ENCODE results near the gene CUL5. TPM values are rescaled to one million over a fixed set of nuclear protein-coding genes. Genes with fewer than 3 reads are reported as not detected.
A peak's percentile ranks its signal among the peaks of the same experiment; 100 is the strongest.

CUL5 gene
- total RNA-seq, 6 experiments from 2014 or later = 32.3 to 38.4 (median 36.2) TPM

- H3K27me3 Mint-ChIP-seq (ENCODE audit: insufficient read depth) = no peaks in the 10 kb centered on the region
- no peak for TF ChIP-seq CTCF (IDR thresholded peaks at IDR 0.05)
- no peaks in the 10 kb centered on the region for H3K9me3 Mint-ChIP-seq
- H3K4me3 Mint-ChIP-seq = no peak overlapping the region
- DNase-seq = peak; percentile 17
- H3K27ac Mint-ChIP-seq = peak overlapping the region; percentile 14; the same call in 1 of the 2 replicates
- peaks cover 38% of the 10 kb centered on the region for H3K36me3 Mint-ChIP-seq (ENCODE audit: low read depth)
- peaks cover 18% of the 10 kb centered on the region for H3K4me1 Mint-ChIP-seq (ENCODE audit: low read depth)
These were observed 84.6 kb downstream of the CUL5 start for GRCh38 chr11:108093128-108093904.

- TF ChIP-seq CTCF (IDR thresholded peaks at IDR 0.05) = no peak
- no peak overlapping the region for H3K4me3 Mint-ChIP-seq
- peaks cover 29% of the 10 kb centered on the region for H3K36me3 Mint-ChIP-seq (ENCODE audit: low read depth)
- H3K27me3 Mint-ChIP-seq (ENCODE audit: insufficient read depth) = no peaks in the 10 kb centered on the region; the same call in 1 of the 2 replicates
- no peak for DNase-seq
- no peak overlapping the region for H3K27ac Mint-ChIP-seq
- peaks cover 14% of the 10 kb centered on the region for H3K4me1 Mint-ChIP-seq (ENCODE audit: low read depth)
- no peaks in the 10 kb centered on the region for H3K9me3 Mint-ChIP-seq
These were observed 88.5 kb downstream of the CUL5 start for GRCh38 chr11:108097179-108097578.

GRCh38 chr11:108101090-108101775 is 92.5 kb downstream of the CUL5 start:
- Mint-ChIP-seq H3K4me3 (no peak overlapping the region), H3K27ac (no peak overlapping the region), H3K27me3 (ENCODE audit: insufficient read depth) (no peaks in the 10 kb centered on the region; the same call in 1 of the 2 replicates), H3K9me3 (no peaks in the 10 kb centered on the region), H3K4me1 (ENCODE audit: low read depth) (no peaks in the 10 kb centered on the region), H3K36me3 (ENCODE audit: low read depth) (peaks cover 13% of the 10 kb centered on the region; the same call in 1 of the 2 replicates)
- no peak for TF ChIP-seq CTCF (IDR thresholded peaks at IDR 0.05)
- no peak for DNase-seq

GRCh38 chr11:108111126-108111525 is 102.4 kb downstream of the CUL5 start:
- Mint-ChIP-seq H3K36me3 (ENCODE audit: low read depth) (no peaks in the 10 kb centered on the region), H3K4me1 (ENCODE audit: low read depth) (peaks cover 30% of the 10 kb centered on the region), H3K9me3 (no peaks in the 10 kb centered on the region), H3K27ac (no peak overlapping the region), H3K4me3 (no peak overlapping the region), H3K27me3 (ENCODE audit: insufficient read depth) (no peaks in the 10 kb centered on the region)
- no peak for TF ChIP-seq CTCF (IDR thresholded peaks at IDR 0.05)
- DNase-seq = no peak

GRCh38 chr11:108112057-108112456 is 103.4 kb downstream of the CUL5 start:
- no peaks in the 10 kb centered on the region for H3K9me3 Mint-ChIP-seq
- no peak for DNase-seq
- H3K4me3 Mint-ChIP-seq = no peak overlapping the region
- H3K27ac Mint-ChIP-seq = no peak overlapping the region
- TF ChIP-seq CTCF (IDR thresholded peaks at IDR 0.05) = no peak
- H3K36me3 Mint-ChIP-seq (ENCODE audit: low read depth) = no peaks in the 10 kb centered on the region
- no peaks in the 10 kb centered on the region for H3K27me3 Mint-ChIP-seq (ENCODE audit: insufficient read depth)
- peaks cover 35% of the 10 kb centered on the region for H3K4me1 Mint-ChIP-seq (ENCODE audit: low read depth)
